ENCODE results near the gene TBC1D22A.
"Not testable (repeated sequence)": the region's sequence is repeated elsewhere in the genome, so short reads cannot be mapped to it uniquely, and the experiment has no call there.

Gene TBC1D22A

GRCh38 chr22:47164514-47165337 is 402.3 kb downstream of the TBC1D22A start:
- no peak for DNase-seq

- DNase-seq, result no peak
Measured at GRCh38 chr22:47165338-47166032, 403.0 kb downstream of the TBC1D22A start.

- DNase-seq, result no peak
Measured at GRCh38 chr22:47166033-47166404, 403.6 kb downstream of the TBC1D22A start.

- no peak for DNase-seq
Measured at GRCh38 chr22:47166446-47167016, 404.1 kb downstream of the TBC1D22A start.

- DNase-seq, result no peak
Measured at GRCh38 chr22:47167056-47167455, 404.6 kb downstream of the TBC1D22A start.

- not testable (repeated sequence) for DNase-seq
Measured at GRCh38 chr22:47167921-47168320, 405.5 kb downstream of the TBC1D22A start.

GRCh38 chr22:47168441-47168840 is 406.0 kb downstream of the TBC1D22A start:
- no peak for DNase-seq

GRCh38 chr22:47168900-47169800 is 406.7 kb downstream of the TBC1D22A start:
- no peak for DNase-seq

- no peak for DNase-seq
Measured at GRCh38 chr22:47169801-47170140, 407.3 kb downstream of the TBC1D22A start.

GRCh38 chr22:47170511-47171440 is 408.3 kb downstream of the TBC1D22A start:
- DNase-seq, result not testable (repeated sequence)

GRCh38 chr22:47171441-47172221 is 409.2 kb downstream of the TBC1D22A start:
- no peak for DNase-seq

GRCh38 chr22:47172771-47173534 is 410.5 kb downstream of the TBC1D22A start:
- DNase-seq, result no peak

- DNase-seq, result no peak
Measured at GRCh38 chr22:47173535-47174021, 411.1 kb downstream of the TBC1D22A start.

GRCh38 chr22:47174096-47174495 is 411.6 kb downstream of the TBC1D22A start:
- DNase-seq, result no peak

- no peak for DNase-seq
Measured at GRCh38 chr22:47174671-47175112, 412.2 kb downstream of the TBC1D22A start.

GRCh38 chr22:47175151-47176025 is 412.9 kb downstream of the TBC1D22A start:
- no peak for DNase-seq

GRCh38 chr22:47176026-47176389 is 413.6 kb downstream of the TBC1D22A start:
- DNase-seq, result no peak

GRCh38 chr22:47176573-47177333 is 414.3 kb downstream of the TBC1D22A start:
- DNase-seq, result no peak
